Neuronal stem cell (in vitro differentiated cells): ENCODE measurements around the gene FHIP2A.

Experiments used
- DNase-seq: peaks from one replicate; pipeline ENCODE4 v3.0.0-alpha.2; 2013; ENCODE audit warnings: low spot score
- H2AFZ ChIP-seq: one replicate; pipeline ENCODE4 v1.6.1; 2013; ENCODE audit warnings: mild to moderate bottlenecking, low read length, inconsistent platforms
- H2AK5ac ChIP-seq: 2 replicates; pipeline ENCODE4 v1.6.1; 2013; ENCODE audit warnings: low read depth, mild to moderate bottlenecking, inconsistent platforms, low read length, moderate library complexity, mixed read lengths
- H2BK120ac ChIP-seq: 2 replicates; pipeline ENCODE4 v1.6.1; 2013; ENCODE audit warnings: low read depth, mild to moderate bottlenecking, inconsistent platforms, low read length, moderate library complexity, mixed read lengths
- H2BK12ac ChIP-seq: one replicate; pipeline ENCODE4 v1.6.1; 2013; ENCODE audit warnings: low read length, inconsistent platforms
- H2BK15ac ChIP-seq: 2 replicates; pipeline ENCODE4 v1.6.1; 2013; ENCODE audit warnings: mild to moderate bottlenecking, low read length, inconsistent platforms, mixed read lengths
- H2BK5ac ChIP-seq: one replicate; pipeline ENCODE4 v1.6.1; 2013; ENCODE audit warnings: inconsistent platforms, mild to moderate bottlenecking, low read length, moderate library complexity
- H3K14ac ChIP-seq: one replicate; pipeline ENCODE4 v1.6.1; 2013; ENCODE audit warnings: low read length, inconsistent platforms
- H3K18ac ChIP-seq: 2 replicates; pipeline ENCODE4 v1.6.1; 2013; ENCODE audit warnings: low read length, inconsistent platforms
- H3K23ac ChIP-seq: 2 replicates; pipeline ENCODE4 v1.6.1; 2013; ENCODE audit warnings: low read depth, mild to moderate bottlenecking, mixed read lengths, low read length, inconsistent platforms; ENCODE audit not compliant: poor library complexity
- H3K27ac ChIP-seq: replicated peaks from 3 replicates; pipeline ENCODE4 v1.5.1; 2013; ENCODE audit warnings: low read length, inconsistent platforms
- H3K27me3 ChIP-seq, 3 experiments: 2 replicates each; pipeline ENCODE4 v1.6.1; 2013; ENCODE audit warnings: low read length in 3 of 3, mild to moderate bottlenecking in 2 of 3, inconsistent platforms in 1 of 3, low read depth in 1 of 3, mixed read lengths in 1 of 3, moderate library complexity in 1 of 3; ENCODE audit not compliant: control insufficient read depth in 3 of 3, insufficient read depth in 3 of 3
- H3K36me3 ChIP-seq, 2 donors: replicated peaks in 1 of 2; 2 replicates each; pipeline ENCODE4 v1.6.1; 2013; ENCODE audit warnings: low read length in 2 of 2; ENCODE audit not compliant: control insufficient read depth in 2 of 2, insufficient read depth in 2 of 2
- H3K4ac ChIP-seq: 2 replicates; pipeline ENCODE4 v1.6.1; 2013; ENCODE audit warnings: inconsistent platforms, mild to moderate bottlenecking, low read length, moderate library complexity
- H3K4me1 ChIP-seq, 2 donors: 1 replicate in 1 of 2; 2 replicates in 1 of 2; pipeline ENCODE4 v1.6.1; 2013; ENCODE audit warnings: low read length in 2 of 2, low read depth in 1 of 2; ENCODE audit not compliant: control insufficient read depth in 2 of 2, insufficient read depth in 1 of 2
- H3K4me2 ChIP-seq: one replicate; pipeline ENCODE4 v1.6.1; 2013; ENCODE audit warnings: mild to moderate bottlenecking, low read length, inconsistent platforms; ENCODE audit not compliant: insufficient read depth, poor library complexity, severe bottlenecking
- H3K4me3 ChIP-seq, 2 donors: 2 replicates each; pipeline ENCODE4 v1.5.1; 2013; ENCODE audit warnings: low read length in 2 of 2, mild to moderate bottlenecking in 2 of 2, inconsistent platforms in 1 of 2, moderate library complexity in 1 of 2
- H3K79me1 ChIP-seq: one replicate; pipeline ENCODE4 v1.6.1; 2013; ENCODE audit warnings: low read depth, mild to moderate bottlenecking, inconsistent platforms, low read length, moderate library complexity
- H3K9ac ChIP-seq: one replicate; pipeline ENCODE4 v1.6.1; 2013; ENCODE audit warnings: mild to moderate bottlenecking, low read depth, low read length, inconsistent platforms; ENCODE audit not compliant: poor library complexity
- H3K9me3 ChIP-seq, 2 donors: replicated peaks in 1 of 2; 2 replicates each; pipeline versions ENCODE3 to v1.6.1; 2013; ENCODE audit warnings: low read length in 2 of 2, mild to moderate bottlenecking in 2 of 2, inconsistent platforms in 1 of 2, low read depth in 1 of 2, mixed read lengths in 1 of 2, moderate library complexity in 1 of 2; ENCODE audit not compliant: control insufficient read depth in 2 of 2, insufficient read depth in 1 of 2
- H4K8ac ChIP-seq: one replicate; pipeline ENCODE4 v1.6.1; 2013; ENCODE audit warnings: low read depth, mild to moderate bottlenecking, inconsistent platforms, low read length, moderate library complexity
- H4K91ac ChIP-seq: one replicate; pipeline ENCODE4 v1.6.1; 2013; ENCODE audit warnings: low read length, low read depth, mild to moderate bottlenecking, inconsistent platforms; ENCODE audit not compliant: poor library complexity
- whole genome bisulfite sequencing, 2 donors: extraction: QIAGEN DNeasy Blood & Tissue Kit; methylation state at CpG; one replicate each; pipeline ENCODE4 v1.1.7; 2013; ENCODE audit warnings: missing lambda C conversion rate in 2 of 2, mixed read lengths in 1 of 2; ENCODE audit not compliant: insufficient read length in 2 of 2, insufficient replicate concordance in 1 of 2; ENCODE audit errors: extremely low coverage in 2 of 2; 5-methylcytosine and 5-hydroxymethylcytosine counted together

FHIP2A gene

GRCh38 chr10:114862456-114862855, 40.9 kb downstream of the FHIP2A start:
- Histone ChIP-seq H2BK120ac (no peak overlapping the region), H4K8ac (no peak overlapping the region), H2AK5ac (no peak overlapping the region), H2BK5ac (no peak overlapping the region), H3K4ac (no peak overlapping the region), H3K14ac (no peak overlapping the region), H3K27me3 (no peaks in the 10 kb centered on the region), H2AFZ (no peak overlapping the region), H3K27ac (no peak overlapping the region), H3K9ac (no peak overlapping the region), H3K18ac (no peak overlapping the region), H3K4me2 (no peak overlapping the region), H3K79me1 (no peaks in the 10 kb centered on the region), H3K4me1 (no peaks in the 10 kb centered on the region), H2BK12ac (no peak overlapping the region), H3K9me3 (peaks cover 0 to under 1% of the 10 kb centered on the region in 2 donors), H2BK15ac (no peak overlapping the region), H3K4me3 (no peak overlapping the region), H3K36me3 (peaks cover 9 to 72% of the 10 kb centered on the region in 2 donors), H4K91ac (no peak overlapping the region), H3K23ac (no peak overlapping the region)
- no peak for DNase-seq
- WGBS, 2 donors, result no CpG with 5 or more reads among the region's 4 CpGs

- no peaks in the 10 kb centered on the region for H3K4me1 ChIP-seq
- H3K23ac ChIP-seq, result no peak overlapping the region
- H3K9me3 ChIP-seq, result peaks cover 0 to 1% of the 10 kb centered on the region in 2 donors
- H2BK12ac ChIP-seq, result no peak overlapping the region
- no peak overlapping the region for H3K4me2 ChIP-seq
- H3K4ac ChIP-seq, result no peak overlapping the region
- DNase-seq, result no peak
- no peak overlapping the region for H3K14ac ChIP-seq
- no peak overlapping the region for H3K18ac ChIP-seq
- no peaks in the 10 kb centered on the region for H3K27me3 ChIP-seq
- H3K36me3 ChIP-seq, result peaks cover 0 to 25% of the 10 kb centered on the region in 2 donors
- H3K79me1 ChIP-seq, result no peaks in the 10 kb centered on the region
- no peak overlapping the region for H2AFZ ChIP-seq
- no peak overlapping the region for H4K8ac ChIP-seq
- no peak overlapping the region for H2BK5ac ChIP-seq
- no peak overlapping the region for H2AK5ac ChIP-seq
- H3K9ac ChIP-seq, result no peak overlapping the region
- no peak overlapping the region for H2BK120ac ChIP-seq
- H3K4me3 ChIP-seq, result no peak overlapping the region
- no CpG with 5 or more reads among the region's 2 CpGs for WGBS, 2 donors
- H2BK15ac ChIP-seq, result no peak overlapping the region
- no peak overlapping the region for H3K27ac ChIP-seq
- H4K91ac ChIP-seq, result no peak overlapping the region
Measured at GRCh38 chr10:114867365-114867764, 45.8 kb downstream of the FHIP2A start.

DNA sequence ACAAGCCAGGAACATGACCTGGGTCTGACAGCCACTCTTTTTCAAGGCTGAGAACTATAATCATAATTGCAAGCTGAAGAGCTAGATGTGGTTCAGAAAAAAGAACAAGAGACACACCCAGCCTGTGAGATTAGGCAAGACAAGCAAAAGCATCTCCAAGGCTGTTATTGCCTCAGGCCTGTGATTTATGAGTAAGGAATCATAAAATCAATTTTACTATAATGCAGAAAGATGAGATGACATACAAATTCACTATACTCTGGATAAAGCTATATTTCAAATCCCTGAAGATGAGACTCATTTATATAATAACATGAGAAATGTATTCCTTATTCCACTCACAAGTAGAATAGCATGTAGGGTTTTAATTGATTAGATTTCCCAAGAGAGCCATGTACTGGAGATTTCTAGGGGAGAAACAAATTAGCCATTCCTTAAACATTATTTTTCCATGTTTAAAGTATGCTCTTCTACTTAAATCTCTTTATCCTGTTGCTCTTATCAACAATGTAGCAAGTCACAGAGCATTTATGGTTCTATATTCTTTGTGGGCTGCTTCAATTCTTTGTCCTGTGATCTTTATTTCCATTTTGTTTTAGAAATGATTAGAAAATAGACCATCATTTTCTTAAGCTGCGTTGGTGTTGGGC, 47.4 kb downstream of the FHIP2A start:
- Histone ChIP-seq H3K4me3 (no peak overlapping the region), H2BK15ac (no peak overlapping the region), H3K9ac (no peak overlapping the region), H2BK12ac (no peak overlapping the region), H3K4ac (no peak overlapping the region), H2AK5ac (no peak overlapping the region), H3K9me3 (peaks cover 0 to 1% of the 10 kb centered on the region in 2 donors), H4K91ac (no peak overlapping the region), H3K36me3 (peaks cover 0 to 9% of the 10 kb centered on the region in 2 donors), H2BK5ac (no peak overlapping the region), H3K27ac (no peak overlapping the region), H4K8ac (no peak overlapping the region), H3K23ac (no peak overlapping the region), H3K14ac (no peak overlapping the region), H3K18ac (no peak overlapping the region), H3K4me1 (no peaks in the 10 kb centered on the region), H3K79me1 (no peaks in the 10 kb centered on the region), H3K27me3 (no peaks in the 10 kb centered on the region), H2AFZ (no peak overlapping the region), H2BK120ac (no peak overlapping the region), H3K4me2 (no peak overlapping the region)
- DNase-seq, result no peak
- no CpG with 5 or more reads among the region's 1 CpG for WGBS, 2 donors

DNA sequence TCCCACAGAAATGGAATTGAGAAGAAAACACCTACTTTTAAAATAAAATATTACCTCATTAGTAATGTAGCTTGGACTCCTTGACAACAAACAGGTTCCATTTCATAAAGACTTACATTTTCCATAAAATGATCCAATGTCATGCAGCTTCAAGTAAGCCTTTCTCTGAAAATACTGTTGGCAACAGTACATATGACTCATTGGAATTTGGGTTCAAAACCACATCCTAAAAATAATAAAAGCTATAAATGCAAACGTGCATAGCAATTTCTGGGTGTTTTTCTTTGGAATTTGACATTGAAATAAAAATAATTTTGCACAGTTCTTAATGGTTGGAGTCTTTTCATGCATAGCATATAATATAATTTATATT, 47.9 kb downstream of the FHIP2A start:
- no peaks in the 10 kb centered on the region for H3K4me1 ChIP-seq
- H4K91ac ChIP-seq, result no peak overlapping the region
- no peak overlapping the region for H3K23ac ChIP-seq
- no peak for DNase-seq
- no peak overlapping the region for H3K4me2 ChIP-seq
- H3K79me1 ChIP-seq, result no peaks in the 10 kb centered on the region
- no peak overlapping the region for H2AFZ ChIP-seq
- H3K4ac ChIP-seq, result no peak overlapping the region
- no peak overlapping the region for H3K9ac ChIP-seq
- H3K27me3 ChIP-seq, result no peaks in the 10 kb centered on the region
- no peak overlapping the region for H3K4me3 ChIP-seq
- no peak overlapping the region for H2AK5ac ChIP-seq
- no peak overlapping the region for H3K27ac ChIP-seq
- H4K8ac ChIP-seq, result no peak overlapping the region
- H2BK15ac ChIP-seq, result no peak overlapping the region
- H3K9me3 ChIP-seq, result peaks cover 0 to 1% of the 10 kb centered on the region in 2 donors
- no CpG with 5 or more reads among the region's 1 CpG for WGBS, 2 donors
- no peak overlapping the region for H3K14ac ChIP-seq
- H3K36me3 ChIP-seq, result peaks cover 0 to 4% of the 10 kb centered on the region in 2 donors
- no peak overlapping the region for H2BK12ac ChIP-seq
- no peak overlapping the region for H2BK120ac ChIP-seq
- H2BK5ac ChIP-seq, result no peak overlapping the region
- H3K18ac ChIP-seq, result no peak overlapping the region
